HG03097 (cell line): Measurements from ENCODE around the gene TLR4.

Experiments
- ATAC-seq: cut with Tn5 transposase; IDR thresholded peaks from one replicate; pipeline ENCODE4 v1.9.1; 2021; ENCODE audit not compliant: unreplicated experiment, low FRiP score

TLR4 gene

DNA sequence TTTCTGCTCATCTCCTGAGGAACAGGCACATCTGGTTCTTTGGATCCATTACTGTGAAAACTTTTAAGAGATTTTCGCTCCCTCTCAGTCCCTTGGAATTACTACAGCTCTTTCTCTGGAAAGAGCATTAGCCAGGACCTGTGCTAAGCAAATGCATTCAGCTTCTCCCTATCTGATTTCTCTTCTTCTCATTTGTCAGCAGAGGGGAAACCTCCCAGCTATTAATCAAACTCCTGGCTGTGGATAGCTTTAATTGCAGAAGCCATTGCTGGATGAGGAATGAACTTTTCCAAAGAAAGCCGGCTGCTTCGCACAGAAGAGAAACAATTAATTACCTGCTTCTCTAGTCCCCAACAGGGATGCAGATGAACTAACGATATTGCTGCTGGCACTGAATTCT, 37.9 kb downstream of the TLR4 start:
- ATAC-seq: no peak

DNA sequence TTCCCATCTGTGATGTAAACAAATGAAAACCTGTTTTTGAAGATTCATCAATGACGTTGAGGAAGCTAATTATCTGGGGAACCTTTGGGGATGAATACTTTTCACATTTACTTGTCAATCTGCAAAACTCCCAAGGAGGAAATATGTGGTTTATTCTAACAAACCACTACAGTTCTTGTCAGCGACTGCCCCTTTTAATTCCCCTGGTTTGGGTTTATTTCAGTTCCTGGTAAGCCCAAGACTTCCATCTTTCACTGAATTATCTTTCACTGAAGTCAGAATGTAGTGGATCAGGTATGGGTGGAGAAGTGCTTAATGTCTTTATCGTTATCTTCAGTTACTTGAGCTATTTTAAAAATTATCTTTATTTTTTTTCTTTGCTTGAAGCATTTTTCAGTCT, 40.2 kb downstream of the TLR4 start:
- ATAC-seq: no peak

DNA sequence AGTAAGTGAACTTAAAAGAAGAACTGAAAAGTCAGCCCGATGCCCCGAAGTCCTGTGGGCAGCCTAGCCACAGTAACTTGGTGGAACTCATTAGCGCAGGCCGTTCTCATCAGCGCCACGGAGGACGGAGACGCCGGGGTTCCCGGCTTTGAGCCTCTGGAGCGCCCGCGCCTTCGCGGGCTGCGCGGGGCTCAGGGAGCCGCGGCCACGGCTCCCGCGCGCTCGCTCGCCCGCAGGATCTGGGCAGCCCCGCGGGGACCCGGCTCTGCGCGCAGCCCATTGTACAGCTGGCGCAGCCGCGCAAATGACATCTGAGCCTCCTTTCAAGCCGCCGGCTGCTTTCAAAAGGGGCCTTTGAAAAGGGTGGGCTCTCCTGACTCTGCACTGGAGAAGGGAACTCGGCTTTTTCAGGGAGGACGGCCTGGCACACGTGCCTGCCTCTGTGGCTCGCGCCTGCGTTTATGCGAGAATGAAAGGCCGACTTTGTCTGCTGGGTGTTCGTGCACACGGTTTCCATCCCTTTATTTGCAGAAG, 40.7 kb downstream of the TLR4 start:
- no peak for ATAC-seq

DNA sequence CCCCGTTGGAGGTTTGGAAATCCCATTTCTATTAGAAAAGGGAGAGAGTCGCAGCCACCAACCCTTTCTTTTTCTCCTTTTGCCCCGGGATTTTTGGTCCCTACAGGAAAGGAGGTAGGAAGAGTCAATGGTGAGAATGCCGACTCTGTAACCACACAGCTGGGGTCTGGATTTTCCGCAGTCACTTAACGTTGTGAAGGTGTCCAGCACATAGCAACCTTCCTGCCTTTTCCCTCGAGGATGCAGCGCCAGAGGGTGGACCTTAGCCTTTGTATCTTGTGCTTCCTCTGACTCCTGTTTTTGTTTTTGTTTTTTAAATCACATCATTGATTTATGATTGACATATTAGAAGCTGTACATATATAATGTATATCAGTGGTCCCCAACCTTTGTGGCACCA, 41.4 kb downstream of the TLR4 start:
- no peak for ATAC-seq

- no peak for ATAC-seq
Measured at GRCh38 chr9:117746263-117746662, 42.1 kb downstream of the TLR4 start.

DNA sequence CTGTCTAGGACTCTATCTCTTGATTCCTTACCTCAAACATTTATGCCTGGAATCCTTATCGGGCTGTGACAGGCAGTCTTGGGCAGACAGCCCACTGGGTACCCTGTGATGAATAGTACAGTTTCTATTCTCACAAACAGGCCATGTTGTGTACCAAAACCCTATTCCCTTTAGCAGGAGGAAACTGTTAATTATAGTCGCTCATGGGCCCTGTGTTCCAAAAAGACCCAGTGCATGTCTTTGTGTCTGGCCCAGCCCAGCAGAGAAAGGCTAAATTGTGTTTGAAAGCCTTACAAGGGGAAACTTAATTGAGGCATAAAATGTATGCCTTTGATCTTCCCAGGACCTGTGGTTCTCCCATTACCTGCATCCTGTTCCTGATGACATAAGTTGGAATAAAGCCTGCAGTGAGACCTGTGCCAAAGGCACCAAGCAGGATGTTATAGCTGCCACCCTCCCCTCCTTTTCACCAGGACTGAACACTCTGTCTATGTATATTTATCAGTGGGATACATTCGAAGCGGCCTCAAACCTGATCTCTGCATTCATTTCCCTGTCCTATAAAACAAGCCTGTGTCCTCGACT, 43.3 kb downstream of the TLR4 start:
- no peak for ATAC-seq

DNA sequence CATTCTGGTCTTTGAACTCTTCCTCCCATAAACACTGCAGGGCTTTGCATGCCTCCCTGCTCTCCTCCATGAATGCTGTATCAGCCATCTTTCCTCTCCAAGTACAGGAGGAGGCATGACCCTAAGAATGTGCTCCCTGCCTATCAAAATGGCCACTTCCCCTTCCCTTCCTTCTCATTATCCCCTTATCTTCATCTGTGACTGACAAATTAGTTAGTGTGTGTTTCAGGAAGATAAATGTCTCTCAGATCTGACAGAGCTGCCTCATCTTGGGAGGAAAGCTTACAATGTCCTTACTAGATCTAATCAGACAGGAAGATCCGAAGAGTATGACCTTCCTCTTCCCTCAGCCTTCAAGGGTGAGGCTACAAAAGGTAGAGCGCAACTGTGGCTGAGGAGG, 46.2 kb downstream of the TLR4 start:
- ATAC-seq: no peak

DNA sequence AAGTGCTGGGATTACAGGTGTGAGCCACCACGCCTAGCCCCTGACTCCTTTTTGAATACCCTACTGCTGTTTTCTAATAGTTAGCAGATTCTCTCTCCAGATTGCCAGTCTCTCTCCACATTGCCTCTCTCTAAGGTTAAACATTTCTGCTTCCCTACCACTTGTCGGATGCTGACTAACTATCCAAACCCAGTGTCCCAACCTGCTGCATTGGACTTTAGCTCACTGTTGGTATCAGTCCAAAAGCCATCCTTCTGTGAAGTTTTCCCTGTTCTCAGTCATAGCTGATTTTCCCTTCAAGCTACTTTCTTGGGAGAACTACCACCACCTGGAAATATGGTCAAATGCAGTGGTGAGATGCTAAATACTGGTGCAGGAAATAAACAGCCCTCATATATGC, 48.7 kb downstream of the TLR4 start:
- ATAC-seq: no peak

DNA sequence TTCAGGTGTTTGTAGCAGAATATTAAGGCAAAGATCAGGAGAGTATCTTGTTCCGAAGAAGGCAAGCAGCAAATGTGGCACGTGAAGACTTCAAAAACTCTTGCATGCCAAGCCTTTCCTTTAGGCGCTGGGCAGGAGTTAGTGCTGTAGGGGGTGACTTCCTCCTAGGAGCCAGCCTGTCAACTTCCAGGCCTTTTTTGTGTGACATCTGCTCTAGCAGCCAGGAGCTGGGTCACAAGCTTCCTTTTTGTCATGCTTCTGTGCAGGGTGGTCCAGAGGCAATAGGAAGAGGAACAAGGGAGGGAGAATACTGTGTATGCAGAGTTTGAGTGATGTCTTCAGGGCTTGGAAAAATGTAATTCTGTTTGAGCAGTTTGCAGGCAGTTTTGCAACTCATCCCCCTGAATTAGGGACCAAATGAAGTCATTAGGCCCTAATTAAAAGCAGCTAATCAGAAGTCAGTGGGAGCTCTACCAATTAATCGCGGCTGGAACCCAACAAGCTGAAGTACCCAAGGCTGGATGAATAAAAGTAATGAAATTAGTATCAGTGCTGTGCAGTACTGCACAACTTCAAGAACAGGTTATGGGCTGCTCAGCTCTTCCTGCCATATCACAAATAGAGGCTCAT, 53.5 kb downstream of the TLR4 start:
- no peak for ATAC-seq

GRCh38 chr9:117763314-117763713, 59.1 kb downstream of the TLR4 start:
- ATAC-seq: no peak

GRCh38 chr9:117768750-117769395, 64.7 kb downstream of the TLR4 start:
- ATAC-seq: no peak

DNA sequence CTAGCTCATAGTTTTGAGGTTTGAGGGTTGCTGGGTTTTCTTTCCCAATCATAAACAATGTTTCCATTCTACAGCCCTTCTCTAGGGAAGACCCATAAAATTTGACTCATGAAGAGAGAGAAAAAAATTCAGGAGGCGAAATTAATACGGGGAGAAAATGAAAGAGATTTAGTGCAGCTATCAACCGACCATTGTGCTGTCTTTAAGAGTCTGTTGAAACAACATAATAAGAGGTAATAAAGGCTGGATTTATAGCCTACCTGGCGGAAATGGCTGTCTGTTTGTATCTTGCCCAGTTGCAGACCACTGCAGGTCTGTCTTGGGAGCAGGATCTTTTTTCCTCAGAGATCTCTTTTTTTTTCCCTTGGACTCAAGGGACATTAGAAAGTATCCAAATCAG, 66.9 kb downstream of the TLR4 start:
- no peak for ATAC-seq

DNA sequence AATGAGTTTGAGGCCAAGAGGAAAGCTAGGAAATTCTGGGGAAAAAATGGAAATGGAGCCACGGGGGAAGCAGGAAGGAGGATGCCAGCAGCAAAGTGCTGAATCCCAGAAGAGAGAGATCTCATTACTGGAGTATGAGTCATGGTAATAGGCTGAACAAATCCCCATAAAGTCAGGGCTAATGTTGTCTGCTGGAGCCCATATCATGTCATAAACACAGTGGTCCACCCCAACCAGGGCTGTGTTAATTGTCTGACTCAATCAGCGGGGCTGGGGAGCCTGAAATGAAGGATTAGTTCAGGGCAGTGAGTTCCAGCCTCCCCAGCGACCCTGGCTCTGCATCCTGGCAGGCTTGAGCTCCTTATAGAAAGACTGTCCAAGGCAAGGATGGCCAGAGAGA, 68.8 kb downstream of the TLR4 start:
- ATAC-seq: no peak
